ENCODE data around the gene PPP2R2D.
"Not testable (repeated sequence)": the region's sequence is repeated elsewhere in the genome, so short reads cannot be mapped to it uniquely, and the experiment has no call there.

The PPP2R2D gene

DNA sequence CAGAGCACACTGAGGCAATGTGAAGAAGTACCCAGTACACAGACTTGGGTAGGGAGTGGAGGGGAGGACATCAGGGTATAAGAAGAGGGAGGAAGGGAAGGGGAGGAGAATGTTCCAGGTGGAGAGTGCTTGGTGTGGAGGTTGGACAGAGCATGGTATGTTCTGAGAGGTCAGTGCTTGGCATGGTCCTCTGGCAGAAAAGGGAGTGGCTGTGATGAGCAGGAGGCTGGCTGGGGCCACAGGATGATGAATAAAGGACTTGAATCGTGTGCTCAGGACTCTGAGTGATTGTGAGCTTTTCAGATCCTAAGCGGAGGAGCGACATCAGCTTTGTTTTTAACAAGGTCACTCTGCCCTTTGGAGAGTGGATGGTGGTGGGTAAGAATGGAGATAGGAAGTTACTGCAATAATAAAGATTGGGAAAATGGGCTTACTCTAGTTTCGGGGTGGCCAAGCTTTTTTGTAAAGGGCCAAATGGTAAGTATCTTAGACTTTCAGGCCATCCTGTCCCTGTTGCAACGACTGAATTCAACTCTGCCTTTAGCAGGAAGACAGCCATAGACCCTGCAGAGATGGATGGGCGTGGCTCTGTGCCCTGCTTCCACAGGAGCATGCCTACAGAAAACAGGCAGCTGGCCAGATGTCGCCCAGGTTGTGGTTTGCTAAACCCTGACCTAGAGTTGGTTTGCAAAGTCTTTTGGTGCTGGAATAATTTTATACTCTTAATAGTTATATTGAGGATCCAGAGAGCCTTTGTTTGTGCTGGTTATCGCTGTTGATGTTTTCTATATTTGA lies 8.4 kb downstream of the PPP2R2D start:
- no peak for DNase-seq (ENCODE audit: low read depth in 1 of 2, low spot score in 1 of 2)
- in situ Hi-C loops (cut with HindIII; ENCODE audit: low pct_unique_long_range_greater_than_20kb, low sequenced_read_pairs), result no loop called here
- no peak for TF ChIP-seq JUND (IDR thresholded peaks at IDR 0.05; ENCODE audit: low read depth)

DNA sequence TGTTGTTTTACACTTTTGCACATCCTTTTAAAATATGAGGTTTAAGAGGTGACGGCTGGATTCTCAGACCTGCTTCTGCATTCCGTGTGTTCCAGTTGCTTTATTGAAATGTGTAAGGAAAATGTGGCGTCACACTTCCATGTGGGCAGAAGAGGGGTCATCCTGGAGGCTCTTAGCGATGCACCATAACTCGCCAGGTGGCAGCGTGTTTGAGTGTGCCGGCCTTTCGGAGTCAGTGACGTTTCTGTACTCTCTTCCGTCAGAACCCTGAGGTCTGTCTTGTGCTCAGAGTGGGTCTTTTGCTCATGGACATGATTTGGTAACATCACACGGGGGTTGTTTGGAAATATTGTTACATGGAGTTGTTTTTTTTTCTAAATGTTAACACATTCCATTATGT lies 9.1 kb downstream of the PPP2R2D start:
- in situ Hi-C loops (cut with HindIII; ENCODE audit: low pct_unique_long_range_greater_than_20kb, low sequenced_read_pairs), result no loop called here
- no peak for DNase-seq (ENCODE audit: low read depth in 1 of 2, low spot score in 1 of 2)
- no peak for TF ChIP-seq JUND (IDR thresholded peaks at IDR 0.05; ENCODE audit: low read depth)

- DNase-seq (ENCODE audit: low read depth in 1 of 2, low spot score in 1 of 2), result no peak
- TF ChIP-seq JUND (IDR thresholded peaks at IDR 0.05; ENCODE audit: low read depth), result no peak
- in situ Hi-C loops (cut with HindIII; ENCODE audit: low pct_unique_long_range_greater_than_20kb, low sequenced_read_pairs), result no loop called here
These were observed 10.0 kb downstream of the PPP2R2D start for GRCh38 chr10:131910663-131911314.

DNA sequence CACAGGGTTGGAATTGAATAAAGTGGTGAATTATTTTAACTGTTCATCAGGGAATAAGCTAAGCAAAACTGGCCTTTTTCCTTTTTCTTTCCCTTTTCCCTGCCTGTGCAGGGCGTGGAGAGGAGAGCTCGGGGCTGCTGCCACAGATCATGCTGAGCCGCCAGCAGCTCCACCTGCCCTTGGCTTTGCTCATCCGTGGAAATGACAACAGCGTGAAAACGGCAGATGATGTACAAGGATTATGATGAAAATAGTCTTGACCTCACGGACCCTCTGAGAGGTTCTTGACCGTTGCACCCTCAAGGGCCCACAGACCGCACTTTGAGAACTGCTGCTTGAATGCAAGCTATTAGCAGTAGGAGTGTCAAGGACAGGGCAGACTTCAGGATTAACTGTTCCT lies 10.6 kb downstream of the PPP2R2D start:
- in situ Hi-C loops (cut with HindIII; ENCODE audit: low pct_unique_long_range_greater_than_20kb, low sequenced_read_pairs), result no loop called here
- DNase-seq (ENCODE audit: low read depth in 1 of 2, low spot score in 1 of 2), result no peak
- TF ChIP-seq JUND (IDR thresholded peaks at IDR 0.05; ENCODE audit: low read depth), result no peak

- TF ChIP-seq JUND (IDR thresholded peaks at IDR 0.05; ENCODE audit: low read depth), result no peak
- in situ Hi-C loops (cut with HindIII; ENCODE audit: low pct_unique_long_range_greater_than_20kb, low sequenced_read_pairs), result no loop called here
- DNase-seq (ENCODE audit: low read depth in 1 of 2, low spot score in 1 of 2), result no peak
These were observed 11.8 kb downstream of the PPP2R2D start for GRCh38 chr10:131912620-131913019.

DNA sequence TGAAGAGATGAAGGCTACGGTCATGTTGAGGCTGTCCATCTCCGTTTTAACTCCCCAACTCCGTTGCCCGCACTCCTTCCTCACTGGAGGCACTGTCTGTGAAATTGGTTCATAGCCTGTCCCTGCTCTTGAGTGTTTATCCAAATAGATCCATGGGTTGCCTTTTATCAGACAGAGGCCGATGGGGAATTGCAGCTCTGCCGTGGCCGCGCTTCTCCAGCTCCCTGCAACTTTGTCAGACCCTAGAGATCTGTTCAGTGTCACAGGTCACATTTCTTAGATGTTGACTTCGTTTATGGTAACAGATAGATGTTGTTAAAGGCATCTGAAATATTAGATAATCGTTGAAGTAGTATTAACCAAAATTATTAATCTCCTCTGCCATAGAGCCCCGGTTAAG lies 14.7 kb downstream of the PPP2R2D start:
- no peak for DNase-seq (ENCODE audit: low read depth in 1 of 2, low spot score in 1 of 2)
- no peak for TF ChIP-seq JUND (IDR thresholded peaks at IDR 0.05; ENCODE audit: low read depth)
- in situ Hi-C loops (cut with HindIII; ENCODE audit: low pct_unique_long_range_greater_than_20kb, low sequenced_read_pairs), result no loop called here

DNA sequence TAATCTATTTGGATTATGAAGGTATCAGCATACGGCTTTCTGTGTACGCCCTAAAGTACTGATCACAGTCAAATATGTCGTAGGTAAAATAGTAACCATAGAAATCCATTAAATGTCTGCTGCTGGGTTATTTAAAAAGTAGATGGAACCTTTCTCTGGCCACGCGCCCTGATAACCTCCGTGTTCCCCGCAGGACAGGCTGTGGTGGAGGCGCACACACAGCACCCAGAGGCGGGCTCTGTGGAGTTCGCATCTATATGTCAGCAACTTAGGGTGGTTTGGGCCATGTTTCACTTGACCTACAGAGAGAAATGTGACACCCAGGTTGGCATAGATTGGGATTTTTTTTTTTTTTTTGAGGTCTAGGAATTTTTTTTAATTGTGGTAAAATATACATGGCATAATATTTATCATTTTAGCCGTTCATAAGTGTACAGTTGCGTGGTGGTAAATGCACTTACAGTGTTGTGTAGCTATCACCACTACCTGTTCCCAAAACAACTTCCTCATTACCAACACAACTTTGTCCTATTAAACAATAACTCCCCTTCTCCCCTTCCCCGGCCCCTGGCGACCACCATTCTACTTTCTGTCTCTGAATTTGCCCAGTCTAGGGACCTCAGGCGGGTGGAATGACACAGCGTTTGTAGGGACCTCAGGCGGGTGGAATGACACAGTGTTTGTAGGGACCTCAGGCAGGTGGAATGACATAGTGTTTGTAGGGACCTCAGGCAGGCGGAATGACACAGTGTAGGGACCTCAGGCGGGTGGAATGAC lies 15.4 kb downstream of the PPP2R2D start:
- no peak for DNase-seq (ENCODE audit: low read depth in 1 of 2, low spot score in 1 of 2)
- in situ Hi-C loops (cut with HindIII; ENCODE audit: low pct_unique_long_range_greater_than_20kb, low sequenced_read_pairs), result no loop called here
- no peak for TF ChIP-seq JUND (IDR thresholded peaks at IDR 0.05; ENCODE audit: low read depth)

- in situ Hi-C loops (cut with HindIII; ENCODE audit: low pct_unique_long_range_greater_than_20kb, low sequenced_read_pairs); DNase-seq (ENCODE audit: low read depth in 1 of 2, low spot score in 1 of 2): not testable (repeated sequence)
These were observed 16.0 kb downstream of the PPP2R2D start for GRCh38 chr10:131916767-131917160.

DNA sequence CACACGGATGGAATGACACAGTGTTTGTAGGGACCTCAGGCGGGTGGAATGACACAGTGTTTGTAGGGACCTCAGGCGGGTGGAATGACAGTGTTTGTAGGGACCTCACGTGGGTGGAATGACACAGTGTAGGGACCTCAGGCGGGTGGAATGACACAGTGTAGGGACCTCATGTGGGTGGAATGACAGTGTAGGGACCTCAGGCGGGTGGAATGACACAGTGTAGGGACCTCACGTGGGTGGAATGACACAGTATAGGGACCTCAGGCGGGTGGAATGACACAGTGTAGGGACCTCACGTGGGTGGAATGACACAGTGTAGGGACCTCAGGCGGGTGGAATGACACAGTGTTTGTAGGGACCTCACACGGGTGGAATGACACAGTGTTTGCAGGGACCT lies 16.7 kb downstream of the PPP2R2D start:
- DNase-seq (ENCODE audit: low read depth in 1 of 2, low spot score in 1 of 2); in situ Hi-C loops (cut with HindIII; ENCODE audit: low pct_unique_long_range_greater_than_20kb, low sequenced_read_pairs): not testable (repeated sequence)

DNA sequence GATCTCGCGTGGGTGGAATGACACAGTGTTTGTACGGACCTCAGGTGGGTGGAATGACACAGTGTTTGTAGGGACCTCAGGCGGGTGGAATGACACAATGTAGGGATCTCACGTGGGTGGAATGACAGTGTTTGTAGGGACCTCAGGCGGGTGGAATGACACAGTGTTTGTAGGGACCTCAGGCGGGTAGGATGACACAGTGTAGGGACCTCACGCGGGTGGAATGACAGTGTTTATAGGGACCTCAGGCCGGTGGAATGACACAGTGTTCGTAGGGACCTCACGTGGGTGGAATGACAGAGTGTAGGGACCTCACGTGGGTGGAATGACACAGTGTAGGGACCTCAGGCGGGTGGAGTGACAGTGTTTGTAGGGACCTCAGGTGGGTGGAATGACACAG lies 18.7 kb downstream of the PPP2R2D start:
- in situ Hi-C loops (cut with HindIII; ENCODE audit: low pct_unique_long_range_greater_than_20kb, low sequenced_read_pairs), result not testable (repeated sequence)

GRCh38 chr10:131920151-131920550 lies 19.3 kb downstream of the PPP2R2D start:
- in situ Hi-C loops (cut with HindIII; ENCODE audit: low pct_unique_long_range_greater_than_20kb, low sequenced_read_pairs), result no loop called here

More for the DNA sequence above, 18.7 kb downstream of the PPP2R2D start:
- DNase-seq (ENCODE audit: low read depth in 1 of 2, low spot score in 1 of 2), result not testable (repeated sequence)

GRCh38 chr10:131920693-131921092 lies 19.9 kb downstream of the PPP2R2D start:
- in situ Hi-C loops (cut with HindIII; ENCODE audit: low pct_unique_long_range_greater_than_20kb, low sequenced_read_pairs), result no loop called here
- TF ChIP-seq JUND (IDR thresholded peaks at IDR 0.05; ENCODE audit: low read depth), result no peak
- DNase-seq (ENCODE audit: low read depth in 1 of 2, low spot score in 1 of 2), result no peak

More at GRCh38 chr10:131920151-131920550, 19.3 kb downstream of the PPP2R2D start:
- no peak for TF ChIP-seq JUND (IDR thresholded peaks at IDR 0.05; ENCODE audit: low read depth)
- no peak for DNase-seq (ENCODE audit: low read depth in 1 of 2, low spot score in 1 of 2)

- TF ChIP-seq JUND (IDR thresholded peaks at IDR 0.05; ENCODE audit: low read depth), result no peak
- in situ Hi-C loops (cut with HindIII; ENCODE audit: low pct_unique_long_range_greater_than_20kb, low sequenced_read_pairs), result no loop called here
- no peak for DNase-seq (ENCODE audit: low read depth in 1 of 2, low spot score in 1 of 2)
These were observed 20.4 kb downstream of the PPP2R2D start for GRCh38 chr10:131921184-131921583.
